GM21367 (cell line): ENCODE data around the gene MPPED1.

Experiments
- ATAC-seq: cut with Tn5 transposase; IDR thresholded peaks from one replicate; pipeline ENCODE4 v1.9.1; 2021; ENCODE audit not compliant: unreplicated experiment

MPPED1 gene

DNA sequence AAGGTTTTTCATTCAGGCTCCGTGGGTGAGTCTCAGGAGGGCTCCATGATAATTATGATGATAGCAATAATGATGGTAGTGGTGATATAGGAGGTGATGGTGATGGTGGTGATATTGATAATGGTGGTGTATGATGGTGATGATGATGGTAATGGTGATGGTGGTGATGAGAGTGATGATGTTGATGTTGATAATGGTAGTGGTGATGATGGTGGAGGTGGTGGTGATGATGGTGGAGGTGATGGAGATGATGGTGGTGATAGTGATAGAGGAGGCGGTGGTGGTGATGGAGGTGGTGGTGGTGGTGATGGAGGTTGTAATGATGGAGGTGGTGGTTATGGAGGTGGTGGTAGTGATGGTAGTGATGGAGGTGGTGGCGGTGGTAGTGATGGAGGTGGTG lies 79.4 kb downstream of the MPPED1 start:
- ATAC-seq: no peak

DNA sequence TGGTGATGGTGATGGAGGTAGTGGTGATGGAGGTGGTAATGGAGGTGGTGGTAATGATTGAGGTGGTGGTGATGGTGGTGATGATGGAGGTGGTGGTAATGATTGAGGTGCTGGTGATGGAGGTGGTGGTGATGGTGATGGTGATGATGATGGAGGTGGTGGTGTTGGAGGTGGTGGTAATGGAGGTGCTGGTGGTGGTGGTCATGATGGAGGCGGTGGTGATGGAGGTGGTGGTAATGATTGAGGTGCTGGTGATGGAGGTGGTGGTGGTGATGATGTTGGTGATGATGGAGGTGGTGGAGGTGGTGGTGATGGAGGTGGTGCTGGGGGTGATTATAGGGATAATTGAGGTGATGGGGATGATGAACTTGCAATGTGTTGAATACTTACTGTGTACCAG lies 79.9 kb downstream of the MPPED1 start:
- no peak for ATAC-seq

DNA sequence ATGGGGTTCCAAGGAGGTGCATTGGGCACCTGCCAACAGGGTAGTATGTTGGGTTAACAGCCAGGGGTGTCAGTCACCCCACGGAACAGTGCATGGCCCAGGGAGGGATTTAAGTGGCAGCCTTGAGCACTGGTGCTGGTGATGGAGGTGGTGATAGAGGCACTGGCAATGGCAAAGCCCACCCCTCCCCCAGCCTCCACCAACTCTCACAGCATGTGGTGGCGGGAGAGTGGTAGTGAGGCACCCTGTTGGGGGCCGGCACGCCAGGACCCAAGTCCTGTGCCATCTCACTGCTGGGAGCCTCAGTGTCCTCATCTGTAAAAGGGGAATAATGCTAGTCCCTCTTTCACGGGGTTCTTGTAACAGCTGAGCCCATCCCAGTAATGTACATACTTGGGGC lies 81.5 kb downstream of the MPPED1 start:
- ATAC-seq: no peak

DNA sequence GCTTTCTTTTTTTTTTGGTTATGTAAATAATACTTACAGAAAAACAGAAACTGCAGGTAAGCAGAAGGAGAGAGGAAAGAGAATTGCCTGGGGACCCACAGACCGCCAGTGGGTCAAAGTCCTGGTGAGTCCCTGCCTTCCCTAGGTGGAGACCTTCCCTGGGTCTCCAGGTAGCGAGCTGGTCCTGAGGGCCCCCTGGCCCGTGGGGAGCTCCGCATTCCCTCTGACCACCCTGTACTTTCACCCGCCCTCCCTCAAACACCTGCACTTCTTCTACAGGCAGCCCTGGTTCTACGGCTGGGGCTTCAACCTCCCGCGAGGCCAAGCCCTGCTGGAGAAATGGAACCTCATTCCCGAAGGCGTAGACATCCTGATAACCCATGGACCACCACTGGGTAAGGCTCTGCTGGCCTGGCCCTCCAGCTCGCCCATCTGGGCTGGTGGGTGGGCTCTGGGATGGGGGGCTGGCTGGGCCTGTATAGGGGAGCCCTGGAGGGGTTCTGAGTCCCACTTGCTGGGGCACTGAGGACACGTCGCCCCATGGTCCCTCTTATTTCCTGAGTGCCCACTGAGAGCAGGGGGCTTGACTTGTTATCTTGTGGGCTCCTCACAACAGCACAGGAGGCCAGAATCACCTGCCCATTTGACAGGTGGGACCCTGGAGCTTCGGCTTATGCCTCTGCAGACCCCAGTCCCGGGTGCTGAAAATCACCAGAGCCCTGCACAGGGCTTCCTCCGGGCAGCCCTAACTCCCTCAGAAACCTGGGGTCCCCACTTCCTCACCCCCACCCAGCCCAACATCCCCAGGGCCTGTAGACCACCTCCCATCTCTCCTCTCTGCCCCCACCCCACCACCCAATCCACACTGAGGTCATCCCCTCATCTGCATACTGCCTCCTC lies 86.4 kb downstream of the MPPED1 start:
- no peak for ATAC-seq

DNA sequence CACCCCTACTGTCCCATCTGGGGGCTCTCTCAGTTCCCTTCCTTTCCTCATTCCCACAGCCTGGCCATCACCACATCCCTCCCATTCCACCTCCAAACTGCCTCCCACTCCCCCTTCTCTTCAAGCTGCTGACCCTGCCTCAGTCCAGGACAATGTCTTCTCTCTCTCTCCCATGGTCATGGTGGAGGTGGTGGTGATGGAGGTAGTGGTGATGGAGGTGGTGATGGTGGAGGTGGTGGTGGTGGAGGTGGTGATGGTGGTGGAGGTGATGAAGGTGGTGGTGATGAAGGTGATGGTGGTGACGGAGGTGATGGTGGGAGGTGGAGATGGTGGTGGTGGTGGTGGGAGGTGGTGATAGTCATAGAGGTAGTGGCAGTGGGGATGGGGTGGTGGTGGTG lies 87.0 kb downstream of the MPPED1 start:
- no peak for ATAC-seq

DNA sequence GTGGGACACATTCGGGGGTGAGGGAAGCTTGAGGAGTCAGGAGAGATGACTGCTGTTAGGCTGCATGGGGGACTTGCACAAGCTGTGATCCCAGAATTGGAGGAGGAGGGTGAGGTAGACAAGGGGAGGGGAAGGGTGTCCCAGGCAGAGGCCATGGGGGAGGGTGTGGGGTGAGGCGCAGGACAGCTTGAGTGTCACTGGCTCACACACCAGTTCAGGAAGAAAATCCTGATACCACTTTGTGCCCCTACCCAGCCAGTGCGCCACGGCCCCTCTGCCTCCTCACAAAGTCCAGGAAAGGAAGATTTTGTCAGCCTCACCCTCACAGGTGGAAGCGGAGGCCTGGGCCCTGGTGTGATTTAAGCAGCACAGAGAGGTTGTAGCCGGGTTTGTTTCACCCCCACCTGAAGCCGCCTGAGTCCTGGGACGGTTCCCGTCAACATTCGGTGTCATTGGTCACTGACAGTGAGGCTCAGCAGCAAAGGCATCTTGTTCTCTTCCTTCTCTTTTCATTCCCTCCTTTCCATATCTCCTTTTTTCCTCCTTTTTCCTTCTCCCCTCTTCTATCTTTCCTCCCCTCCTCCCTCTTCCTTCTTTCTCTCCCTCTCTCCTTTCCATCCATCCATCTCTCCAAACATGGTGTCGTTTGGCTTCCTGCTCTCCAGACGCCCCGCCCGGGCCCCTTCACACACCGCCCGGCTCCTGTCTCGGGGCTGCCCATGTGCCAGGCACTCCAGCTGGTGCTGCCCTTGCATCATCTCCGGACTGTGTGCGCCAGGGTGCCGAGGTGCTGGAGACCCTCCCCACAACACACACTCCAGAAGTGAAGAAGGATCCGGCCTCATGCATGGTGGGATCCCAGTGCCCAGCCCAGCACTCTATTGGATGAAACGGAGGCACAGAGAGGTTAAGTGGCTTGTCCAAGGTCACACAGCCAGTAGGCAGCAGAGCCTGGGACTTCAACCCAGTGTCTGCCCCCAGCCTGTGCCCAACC lies 89.3 kb downstream of the MPPED1 start:
- no peak for ATAC-seq

DNA sequence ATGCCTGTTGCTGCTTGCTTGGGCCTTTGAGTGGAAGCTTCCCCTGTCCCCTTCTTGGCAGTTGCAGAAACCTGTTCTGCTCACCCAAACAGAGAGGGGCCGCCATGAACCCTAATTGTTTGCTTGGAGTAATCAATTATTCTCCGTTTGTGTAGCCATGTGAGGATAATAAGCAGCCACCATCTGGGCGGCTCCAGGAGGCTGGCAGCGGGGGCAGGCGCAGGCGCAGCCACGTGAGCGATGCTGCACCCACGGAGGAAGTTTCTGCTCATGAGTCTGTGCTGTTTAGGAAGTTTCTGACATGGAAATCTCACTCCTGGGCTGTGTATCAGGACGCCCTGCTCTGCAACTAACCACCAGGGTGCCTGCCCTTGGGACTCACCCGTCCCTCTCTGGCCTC lies 90.1 kb downstream of the MPPED1 start:
- ATAC-seq: no peak

DNA sequence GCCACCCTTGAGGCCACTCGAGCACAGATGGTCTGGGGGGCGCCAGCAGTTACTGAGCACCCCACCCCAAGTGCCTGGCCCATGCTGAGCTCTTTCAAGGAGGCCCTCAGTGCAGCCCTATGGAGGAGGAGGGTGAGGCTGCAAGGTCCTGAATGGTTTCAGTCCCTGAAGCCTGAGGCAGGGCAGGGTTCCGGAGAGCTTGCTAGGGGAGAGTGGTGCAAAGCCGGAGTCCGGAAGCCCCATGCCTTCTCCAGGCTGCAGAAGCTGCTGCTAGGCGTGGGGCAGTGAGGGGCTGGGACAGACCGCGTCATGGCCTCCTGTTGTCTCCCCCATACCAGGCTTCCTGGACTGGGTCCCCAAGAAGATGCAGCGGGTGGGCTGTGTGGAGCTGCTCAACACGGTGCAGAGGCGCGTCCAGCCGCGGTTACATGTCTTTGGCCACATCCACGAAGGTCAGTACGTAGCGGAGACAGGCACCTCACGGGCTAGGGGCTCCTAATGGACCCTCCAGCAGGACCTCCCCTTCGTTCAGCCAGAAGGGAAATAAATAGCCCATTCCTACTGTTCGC lies 90.6 kb downstream of the MPPED1 start:
- no peak for ATAC-seq

DNA sequence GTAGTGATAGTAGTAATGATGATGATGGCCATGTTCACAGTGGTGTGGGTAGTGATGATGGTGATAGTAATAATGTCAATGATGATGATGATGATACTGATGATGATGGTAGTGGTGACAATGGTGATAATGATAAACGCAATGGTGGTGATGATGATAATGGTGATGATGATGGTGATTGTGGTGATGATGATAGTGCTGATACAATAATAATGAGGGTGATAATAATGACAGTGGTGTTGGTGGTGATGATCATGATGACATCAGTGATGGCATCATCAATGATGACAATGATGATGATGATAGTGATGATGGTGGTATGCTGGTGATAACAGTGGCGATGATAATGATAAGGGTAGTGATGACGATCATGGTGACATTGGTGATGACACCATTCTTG lies 92.3 kb downstream of the MPPED1 start:
- no peak for ATAC-seq

DNA sequence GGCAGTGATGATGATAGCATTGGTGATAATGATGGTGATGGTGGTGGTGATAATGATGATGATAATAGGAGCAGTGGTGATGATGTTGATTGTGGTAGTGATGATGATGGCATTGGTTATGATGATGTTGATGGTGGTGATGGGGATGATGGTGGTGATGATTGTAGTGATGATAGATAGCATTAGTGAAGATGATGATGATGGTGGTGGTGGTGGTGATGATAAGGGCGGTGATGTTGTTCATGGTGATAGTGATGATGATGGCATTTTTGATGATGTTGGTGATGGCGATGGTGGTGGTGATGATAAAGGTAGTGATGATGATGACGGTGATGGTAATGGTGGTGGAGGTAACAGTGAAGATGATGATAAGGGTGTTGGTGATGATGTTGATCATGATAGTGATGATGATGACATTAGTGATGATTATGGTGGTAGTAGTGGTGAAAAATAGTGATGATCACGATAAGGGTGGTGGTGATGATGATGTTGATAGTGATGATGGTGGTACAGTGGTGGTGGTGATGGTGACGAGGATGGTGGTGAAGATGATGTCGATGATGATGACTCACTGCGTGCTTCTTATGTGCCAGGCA lies 93.0 kb downstream of the MPPED1 start:
- no peak for ATAC-seq

DNA sequence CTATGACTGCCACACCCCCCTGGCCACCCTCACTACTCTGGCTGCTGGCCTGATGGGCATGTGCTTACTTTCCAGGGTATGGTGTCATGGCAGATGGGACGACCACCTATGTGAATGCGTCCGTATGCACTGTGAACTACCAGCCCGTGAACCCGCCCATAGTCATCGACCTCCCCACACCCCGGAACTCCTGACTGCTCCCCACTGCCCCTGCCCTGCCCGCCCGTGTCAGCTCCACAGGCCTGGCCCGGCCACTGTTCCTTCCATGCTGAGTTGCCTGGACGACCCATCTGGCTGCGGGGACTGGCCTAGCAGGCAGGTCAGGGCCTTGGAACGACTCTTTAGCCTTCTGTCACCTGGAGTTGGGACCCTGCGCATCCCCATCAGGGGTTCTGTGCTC lies 93.6 kb downstream of the MPPED1 start:
- no peak for ATAC-seq

DNA sequence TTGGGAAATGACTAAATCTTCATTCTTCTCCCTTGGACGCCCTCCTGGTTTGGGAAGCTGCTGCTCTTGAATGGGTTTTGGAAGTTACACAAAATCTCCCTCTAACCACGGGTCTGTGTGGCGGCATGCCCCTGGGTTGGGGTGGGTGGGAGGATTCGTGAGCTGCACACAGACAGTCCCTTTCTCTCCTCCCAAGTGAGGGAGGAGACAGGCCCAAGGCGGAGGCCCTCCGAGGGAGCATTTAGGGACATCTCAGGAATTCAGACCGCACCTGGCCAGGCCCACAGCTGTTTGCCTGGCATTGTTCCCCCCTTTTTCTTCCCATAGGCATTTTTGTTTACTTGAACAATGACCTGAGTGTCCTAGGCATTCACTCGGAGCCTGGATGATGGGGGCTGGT lies 94.1 kb downstream of the MPPED1 start:
- ATAC-seq: no peak

DNA sequence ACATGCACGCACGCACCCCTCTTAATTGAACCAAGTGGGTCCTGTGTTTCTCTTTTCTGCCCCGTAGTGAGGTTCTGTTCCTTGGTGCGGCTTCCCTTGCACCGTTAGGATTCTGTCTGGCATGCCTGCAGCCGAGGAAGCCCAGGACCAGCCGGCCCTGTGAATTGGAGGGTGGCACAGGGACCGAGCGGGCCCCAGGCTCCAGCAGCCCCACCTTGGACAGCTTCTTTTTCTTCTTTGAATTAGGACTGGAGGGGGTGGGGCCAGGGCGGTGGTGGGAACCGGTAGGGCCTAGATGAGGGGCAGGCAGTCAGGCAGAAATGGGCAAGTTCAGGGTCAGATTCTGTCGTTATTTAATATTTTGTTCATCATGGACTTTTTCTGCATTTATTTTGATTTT lies 94.7 kb downstream of the MPPED1 start:
- no peak for ATAC-seq

DNA sequence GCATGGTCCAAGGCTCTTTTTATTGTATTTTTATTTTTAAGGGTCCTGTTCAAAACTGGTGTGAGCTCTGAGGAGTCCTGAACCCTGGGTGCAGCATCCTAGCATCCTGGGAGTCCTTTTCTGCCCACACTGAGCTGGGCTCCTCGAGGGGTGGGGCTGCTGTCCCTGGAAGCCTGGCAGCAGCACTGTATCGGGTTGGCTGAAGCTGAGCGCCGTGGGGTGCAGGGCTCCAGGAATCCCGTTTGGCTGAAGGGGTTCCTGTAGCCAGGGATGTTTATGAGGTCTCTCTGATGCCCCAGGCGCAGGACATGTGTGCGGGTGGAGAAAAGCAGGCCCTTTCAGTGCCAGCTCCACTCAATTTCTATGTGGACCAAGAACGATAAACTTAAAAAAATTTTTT lies 95.4 kb downstream of the MPPED1 start:
- no peak for ATAC-seq

DNA sequence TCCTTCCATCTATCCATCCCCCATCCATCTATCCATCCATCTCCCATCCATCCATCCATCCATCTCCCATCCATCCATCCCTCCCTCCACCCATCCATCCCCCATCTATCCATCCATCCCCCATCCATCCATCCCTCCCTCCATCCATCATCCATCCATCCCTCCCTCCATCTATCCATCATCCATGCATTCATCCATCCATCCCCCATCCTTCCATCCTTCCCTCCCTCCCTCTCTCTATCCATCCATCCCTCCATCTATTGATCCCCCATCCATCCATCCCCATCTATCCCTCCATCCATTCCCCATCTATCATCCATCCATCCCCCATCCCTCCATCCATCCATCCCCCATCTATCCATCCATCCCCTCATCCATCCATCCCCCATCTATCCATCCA lies 96.7 kb downstream of the MPPED1 start:
- no peak for ATAC-seq

DNA sequence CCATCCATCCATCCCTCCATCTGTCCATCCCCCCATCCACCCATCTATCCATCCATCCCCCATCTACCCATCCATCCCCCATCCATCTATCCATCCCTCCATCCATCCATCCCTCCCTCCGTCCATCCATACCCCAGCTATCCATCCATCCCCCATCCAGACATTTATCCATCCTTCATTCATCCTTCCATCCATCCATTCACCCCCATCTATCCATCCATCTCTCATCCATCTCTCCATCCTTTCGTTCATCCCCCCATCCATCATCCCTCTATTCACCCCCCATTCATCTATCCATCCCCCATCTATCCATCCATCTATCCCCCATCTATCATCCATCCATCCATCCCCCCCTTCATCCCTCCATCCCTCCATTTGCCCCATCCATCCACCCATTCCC lies 97.5 kb downstream of the MPPED1 start:
- ATAC-seq: no peak

DNA sequence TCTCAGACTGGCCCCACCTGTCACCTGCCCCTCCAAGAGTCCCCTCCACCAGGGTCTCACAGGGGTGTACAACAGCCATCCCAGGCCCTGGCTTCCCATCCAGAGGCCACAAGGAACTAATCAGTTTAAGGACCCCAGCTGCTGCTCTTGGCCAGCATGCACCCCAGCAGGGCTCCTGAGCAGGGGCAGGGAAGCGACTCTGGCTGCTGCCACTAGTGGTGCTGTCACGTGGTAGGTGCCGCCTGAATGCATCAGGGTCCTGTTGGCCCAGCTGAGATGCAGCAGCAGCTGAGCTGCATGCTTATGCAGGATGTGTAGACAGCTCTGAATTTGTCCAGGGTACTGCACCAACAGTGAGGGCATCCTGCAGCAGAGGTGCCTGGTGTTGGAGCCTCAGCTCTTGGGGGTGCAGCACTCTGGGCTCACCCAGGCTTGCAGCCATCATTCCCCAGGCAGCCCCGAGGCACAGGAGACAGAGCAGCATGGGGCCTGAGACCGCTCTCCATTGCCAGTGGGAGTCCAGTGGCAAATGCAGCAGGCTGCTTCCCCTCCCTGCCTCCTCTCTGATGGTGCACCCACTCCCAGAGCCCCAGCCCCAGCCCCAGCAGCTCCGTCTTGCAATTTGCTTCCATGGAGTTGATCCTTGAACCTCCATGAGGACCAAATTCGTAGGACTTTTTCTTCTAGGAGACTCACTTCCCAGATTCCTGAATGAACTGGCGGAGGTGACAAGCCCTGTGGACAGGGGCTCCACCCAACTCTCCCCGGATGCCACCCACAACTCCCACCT lies 98.7 kb downstream of the MPPED1 start:
- no peak for ATAC-seq

DNA sequence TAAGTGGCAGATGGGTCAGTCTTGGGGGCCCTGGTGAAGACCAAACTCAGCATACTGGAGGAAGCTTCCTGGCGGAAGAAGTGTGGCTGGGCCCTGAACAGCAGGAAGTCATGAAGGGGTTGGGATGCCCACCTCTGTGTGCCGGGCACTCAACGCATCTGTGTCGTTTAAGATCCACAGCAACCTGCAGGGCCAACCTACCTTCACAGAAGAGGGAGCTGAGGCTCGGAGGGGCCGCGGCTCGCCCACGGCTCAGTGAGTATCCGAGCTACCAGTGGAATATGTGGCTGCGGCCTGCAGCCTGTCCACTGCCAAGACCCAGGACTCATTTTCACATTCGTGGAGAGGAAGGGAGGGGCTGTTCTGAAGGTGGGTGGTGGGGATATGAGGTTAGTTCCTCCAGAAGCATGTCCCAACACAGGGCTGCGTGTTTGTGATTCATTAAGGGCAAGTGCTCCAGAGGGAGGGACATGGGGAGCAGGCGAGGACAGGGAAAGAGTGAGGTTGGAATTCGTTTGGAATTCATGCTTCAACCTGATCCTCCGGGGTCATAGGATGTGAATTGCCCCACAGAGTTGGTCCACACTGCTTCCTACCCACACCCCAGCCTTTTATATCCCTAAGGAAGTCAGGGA lies 99.6 kb downstream of the MPPED1 start:
- ATAC-seq: no peak

DNA sequence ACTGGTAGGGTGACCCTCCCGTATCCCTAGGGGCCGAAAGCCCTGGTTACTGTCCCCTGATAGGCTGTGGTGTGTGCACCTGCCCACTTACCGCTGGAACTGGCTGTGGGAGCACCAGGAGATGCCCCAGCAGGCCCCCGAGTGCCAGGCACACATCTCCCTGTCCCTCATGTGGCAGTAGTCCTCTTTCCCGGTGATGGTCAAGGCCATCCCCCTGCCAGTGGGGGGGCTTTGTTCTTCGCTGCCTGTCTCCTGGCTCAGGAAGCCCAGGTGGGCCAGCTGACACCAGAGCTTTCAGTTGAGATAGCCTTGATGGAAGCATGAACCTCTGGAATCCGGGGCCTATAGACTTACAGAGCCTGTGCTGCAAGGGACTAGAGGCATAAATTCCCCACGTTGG lies 100.5 kb downstream of the MPPED1 start:
- no peak for ATAC-seq
